GM10847 (cell line): ENCODE data around the gene P2RX4.

ENCODE experiments used
- POLR2A ChIP-seq: IDR thresholded peaks from 2 replicates; pipeline ENCODE4 v1.6.1; 2011; ENCODE audit not compliant: insufficient read length; ENCODE audit errors: extremely low read depth

Gene P2RX4

DNA sequence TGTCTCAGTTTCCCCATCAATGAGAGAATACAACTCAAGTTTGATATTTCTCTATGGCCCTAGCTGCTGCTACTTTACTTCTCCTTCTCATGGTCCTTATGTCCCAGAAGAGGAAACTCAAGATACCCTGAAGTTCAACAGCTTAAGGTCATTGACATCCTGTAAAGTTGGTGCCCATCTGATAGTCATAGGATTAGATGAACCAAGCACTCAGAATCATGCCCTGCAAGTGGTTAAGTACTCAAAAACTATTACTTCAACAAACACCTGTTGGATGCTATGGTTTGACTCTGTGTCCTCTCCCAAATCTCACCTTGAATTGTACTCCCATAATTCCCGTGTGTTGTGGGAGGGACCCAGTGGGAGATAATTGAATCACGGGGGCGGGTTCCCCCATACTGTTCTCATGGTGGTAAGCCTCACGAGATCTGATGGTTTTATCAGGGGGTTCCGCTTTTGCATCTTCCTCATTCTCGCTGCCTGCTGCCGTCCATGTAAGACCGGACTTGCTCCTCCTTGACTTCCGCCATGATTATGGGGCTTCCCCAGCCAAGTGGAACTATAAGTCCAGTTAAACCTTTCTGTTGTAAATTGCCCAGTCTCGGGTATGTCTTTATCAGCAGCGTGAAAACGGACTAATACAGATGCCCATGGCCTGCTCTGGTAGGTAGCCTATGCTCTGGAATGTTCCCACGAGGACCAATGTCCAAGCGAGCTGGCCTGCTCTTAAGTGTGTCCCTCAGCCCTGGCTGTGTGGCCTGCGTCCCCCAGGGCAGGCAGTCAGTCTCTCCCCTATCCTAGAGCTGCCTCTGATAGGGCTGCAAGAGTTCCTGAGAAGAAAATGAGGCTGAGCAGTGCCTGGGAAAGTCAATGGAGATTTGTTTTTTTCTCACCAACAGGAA, 68.5 kb downstream of the P2RX4 start:
- TF ChIP-seq POLR2A, result no peak

DNA sequence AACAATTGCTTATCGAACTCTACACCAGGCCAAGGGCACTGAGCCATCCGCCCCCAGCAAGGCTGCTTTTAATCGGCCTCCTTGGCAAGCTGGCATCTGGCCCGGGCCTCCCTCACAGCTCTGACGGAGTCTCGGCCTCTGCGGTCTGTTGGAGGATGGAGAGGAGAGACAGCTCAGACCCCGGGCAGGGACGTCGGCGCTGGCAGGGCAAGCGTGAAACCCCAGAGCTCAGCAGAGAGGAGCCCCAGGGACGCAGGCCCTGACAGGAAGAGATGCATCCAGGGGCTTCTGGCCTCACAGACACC, 69.1 kb downstream of the P2RX4 start:
- TF ChIP-seq POLR2A, result no peak

DNA sequence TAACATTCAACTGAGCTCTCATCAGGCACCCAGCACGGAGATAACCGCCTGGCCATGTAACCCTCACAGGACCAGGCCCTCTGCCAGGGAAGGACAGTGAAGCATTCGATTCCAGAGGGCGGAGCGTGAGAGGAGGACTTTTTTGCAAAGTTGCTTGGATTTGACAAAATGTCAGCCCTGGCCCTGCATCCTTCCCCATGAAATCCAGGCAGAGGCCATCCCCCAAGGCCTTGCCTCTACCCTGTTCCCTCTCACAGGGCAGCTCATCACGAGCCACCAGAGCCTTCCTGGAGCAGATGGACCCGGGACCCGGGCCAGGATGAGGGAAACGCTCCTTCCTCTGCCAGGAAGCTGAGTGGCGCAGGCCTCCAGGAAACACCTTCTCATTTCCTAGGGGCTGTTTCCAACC, 69.6 kb downstream of the P2RX4 start:
- no peak for TF ChIP-seq POLR2A

DNA sequence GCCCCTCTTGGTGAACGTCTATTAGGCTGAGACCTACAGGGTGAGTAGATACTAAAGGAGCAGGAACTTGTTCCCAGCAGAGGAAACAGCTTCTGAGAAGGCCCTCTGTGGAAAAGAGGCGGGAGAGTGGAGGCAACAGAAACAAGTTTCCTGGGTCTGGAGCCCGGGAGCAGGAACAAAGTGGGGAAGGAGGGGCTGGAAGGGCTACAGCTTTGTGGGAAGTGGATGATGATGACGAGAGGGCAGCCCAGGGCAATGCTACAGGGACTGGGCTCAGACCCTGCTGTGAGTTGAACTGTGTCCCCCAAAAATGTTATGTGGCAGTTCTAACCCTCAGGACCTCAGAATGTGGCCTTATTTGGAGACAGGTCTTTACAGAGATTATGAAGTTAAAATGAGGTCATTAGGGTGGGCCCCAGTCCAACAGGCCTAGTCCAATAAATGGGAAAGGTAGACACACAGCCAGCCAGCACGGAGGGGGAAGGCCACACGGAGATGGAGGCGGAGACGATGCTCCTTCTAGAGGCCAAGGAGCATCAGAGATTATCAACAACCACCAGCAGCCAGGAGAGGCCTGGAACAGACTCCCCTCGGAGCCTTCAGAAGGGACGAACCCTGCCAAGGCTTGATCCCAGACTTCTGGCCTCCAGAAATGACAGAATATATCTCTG, 72.3 kb downstream of the P2RX4 start:
- no peak for TF ChIP-seq POLR2A

DNA sequence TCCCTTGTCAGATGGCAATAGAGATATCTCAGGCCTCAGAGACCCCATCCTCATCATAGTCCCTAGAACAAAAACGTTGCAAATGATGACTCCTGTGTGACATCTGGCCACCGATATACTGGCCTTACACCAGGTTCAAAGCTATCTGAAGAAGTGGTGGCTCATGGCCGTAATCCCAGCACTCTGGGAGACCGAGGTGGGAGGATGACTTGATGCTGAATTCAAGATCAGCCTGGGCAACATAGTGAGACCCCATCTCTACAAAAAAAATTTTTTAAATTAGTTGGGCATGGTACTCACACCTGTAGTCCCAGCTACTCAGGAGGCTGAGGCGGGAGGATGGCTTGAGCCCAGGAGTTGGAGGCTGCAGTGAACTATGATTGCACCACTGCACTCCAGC, 73.5 kb downstream of the P2RX4 start:
- TF ChIP-seq POLR2A, result no peak
